ENCODE data around the gene LIN7C.

- TF ChIP-seq POLR2A (IDR thresholded peaks at IDR 0.05) (no peak), EP300 (IDR thresholded peaks at IDR 0.05) (no peak), CTCF (IDR thresholded peaks at IDR 0.05) (no peak), POLR2AphosphoS5 (IDR thresholded peaks at IDR 0.05) (no peak)
Measured at GRCh38 chr11:27525824-27526516, 19.4 kb upstream of the LIN7C start.
